Adrenal gland (tissue), 12 donors: ENCODE results near the gene GOLGA7B. TPM values are rescaled to one million over a fixed set of nuclear protein-coding genes. Genes with fewer than 3 reads are reported as not detected.
"Not testable (repeated sequence)": the region's sequence is repeated elsewhere in the genome, so short reads cannot be mapped to it uniquely, and the experiment has no call there.

ENCODE experiments used
- DNase-seq, 7 donors: peaks; one replicate each; pipeline ENCODE4 v3.0.0-alpha.2; 2019 to 2020
- H3K27ac ChIP-seq, 5 donors: fragments of 200-600 bp; sonication (generic) in 4 of 5; 1 replicate in 3 of 5; 2 replicates in 2 of 5; pipeline versions ENCODE4 v1.5.1 to v1.8.0; 2016 to 2020; ENCODE audit warnings: mild to moderate bottlenecking in 1 of 5
- H3K27me3 ChIP-seq: fragments of 200-600 bp; 2 replicates; pipeline ENCODE4 v1.8.0; 2021
- H3K36me3 ChIP-seq, 2 donors: fragments of 200-600 bp; replicated peaks in 1 of 2; 1 replicate in 1 of 2; 2 replicates in 1 of 2; pipeline versions ENCODE4 v1.5.1 to v1.8.0; 2018 to 2022
- H3K4me1 ChIP-seq, 2 donors: fragments of 200-600 bp; replicated peaks in 1 of 2; 1 replicate in 1 of 2; 2 replicates in 1 of 2; pipeline versions ENCODE4 v1.5.1 to v1.8.0; 2018 to 2021
- H3K4me3 ChIP-seq, 4 donors: fragments of 200-600 bp; sonication (generic) in 3 of 4; one replicate each; pipeline ENCODE4 v1.5.1; 2016 to 2018
- H3K9me3 ChIP-seq, 3 donors: fragments of 200-600 bp; sonication (generic) in 1 of 3; replicated peaks in 1 of 3; 1 replicate in 2 of 3; 2 replicates in 1 of 3; pipeline versions ENCODE4 v1.5.1 to v1.8.0; 2016 to 2021
- CTCF ChIP-seq, 6 experiments: fragments of 450-650 bp in 4 of 6; fragments of 200-600 bp in 2 of 6; sonication (generic) in 1 of 6; IDR thresholded peaks; 1 replicate in 5 of 6; 2 replicates in 1 of 6; pipeline versions ENCODE4 v1.5.1 to v1.8.0; 2016 to 2021; ENCODE audit warnings: antibody characterized with exemption in 6 of 6, mild to moderate bottlenecking in 2 of 6, moderate library complexity in 1 of 6
- POLR2A ChIP-seq, 2 donors: fragments of 450-650 bp; IDR thresholded peaks; one replicate each; pipeline ENCODE4 v1.6.1; 2017; ENCODE audit warnings: antibody characterized with exemption in 2 of 2, mild to moderate bottlenecking in 2 of 2, moderate library complexity in 1 of 2
- WGBS, 4 donors: extraction: QIAGEN DNeasy Blood & Tissue Kit in 2 of 4; methylation state at CpG; one replicate each; pipeline versions ENCODE4 v1.1.5 to v1.1.7; 2013 to 2017; 5-methylcytosine and 5-hydroxymethylcytosine counted together
- intact Hi-C, 2 donors: fragments of 100-400 bp; cut with DNase I; formaldehyde crosslinking; loops; one replicate each; pipeline versions ENCODE4 v1.14.1 to v1.15.0; 2022 to 2023
- polyA plus RNA-seq, 3 donors: library from polyadenylated mRNA; stranded (reverse); fragments of 200-250 nt in 2 of 3; fragments of 350-450 nt in 1 of 3; fragmentation: Illumina TruSeq in 1 of 3; extraction: RNeasy Lipid Tissue Mini Kit (QIAGEN cat#74804) in 1 of 3; gene quantifications; one replicate each; pipeline ENCODE4 v1.2.3, GENCODE V29; 2013 to 2014
- total RNA-seq, 9 donors: library from RNA; depleted of rRNA in 4 of 9; stranded (reverse); fragments of >200 nt in 4 of 9; fragments of 120-200 nt in 1 of 9; fragmentation: NEBNext Ultra II Directional in 1 of 9; extraction: Animal tissue kit (Norgen Biotek cat#: 25700) in 1 of 9; gene quantifications; one replicate each; pipeline versions ENCODE4 v1.1.0 to v1.2.4, GENCODE V29; 2013 to 2023
- donor health status: healthy with polysubstance abuse.
- donor health status: Bipolar disorder and iron deficiency.
- donor health status: DM: yes; HTN: yes; CAD: no.
- donor health status: DM: no; HTN: no; CAD: no.
- donor health status: DM: no; HTN: no; CAD: no.
- donor health status: DM: yes; HTN: yes; CAD: no.

GOLGA7B gene
- total and polyA plus RNA-seq, 12 donors, result 0.06 to 20.3 (median 1.1) TPM

- WGBS, 4 donors, result 29 to 48% (median 39%) methylated on average over 7 of the region's 7 CpGs
- TF ChIP-seq CTCF (IDR thresholded peaks at IDR 0.05), result no peak
- TF ChIP-seq POLR2A (IDR thresholded peaks at IDR 0.05), result no peak
- H3K9me3 ChIP-seq, result no peaks in the 10 kb centered on the region
- DNase-seq, result no peak
- H3K27me3 ChIP-seq, result peaks cover 3% of the 10 kb centered on the region
- H3K4me3 ChIP-seq, result no peak overlapping the region
- intact Hi-C loops, result no loop called here
- H3K36me3 ChIP-seq, result no peaks in the 10 kb centered on the region
- no peak overlapping the region for H3K27ac ChIP-seq
- peaks cover 0 to 11% of the 10 kb centered on the region in 2 donors for H3K4me1 ChIP-seq
Measured at GRCh38 chr10:97842656-97843280, 6.9 kb upstream of the GOLGA7B start.

- peaks cover 0 to 11% of the 10 kb centered on the region in 2 donors for H3K4me1 ChIP-seq
Measured at GRCh38 chr10:97843281-97843671, 6.4 kb upstream of the GOLGA7B start.

GRCh38 chr10:97843972-97844371, 5.7 kb upstream of the GOLGA7B start:
- H3K27ac ChIP-seq, H3K27me3 ChIP-seq, H3K36me3 ChIP-seq, H3K9me3 ChIP-seq, intact Hi-C loops, DNase-seq, H3K4me3 ChIP-seq: not testable (repeated sequence)
- WGBS, 4 donors, result 93 to 100% (median 97%) methylated on average over 1 of the region's 2 CpGs
- peaks cover 0 to 11% of the 10 kb centered on the region in 2 donors for H3K4me1 ChIP-seq

More at GRCh38 chr10:97843281-97843671, 6.4 kb upstream of the GOLGA7B start:
- no peak for DNase-seq
- no peak overlapping the region for H3K4me3 ChIP-seq
- no peaks in the 10 kb centered on the region for H3K36me3 ChIP-seq
- TF ChIP-seq CTCF (IDR thresholded peaks at IDR 0.05) (no peak), POLR2A (IDR thresholded peaks at IDR 0.05) (no peak)
- no peak overlapping the region for H3K27ac ChIP-seq
- no peaks in the 10 kb centered on the region for H3K27me3 ChIP-seq
- intact Hi-C loops, result no loop called here
- H3K9me3 ChIP-seq, result no peaks in the 10 kb centered on the region
- 23 to 34% (median 30%) methylated on average over 2 of the region's 2 CpGs for WGBS, 4 donors

- intact Hi-C loops, result no loop called here
- Histone ChIP-seq H3K27me3 (no peaks in the 10 kb centered on the region), H3K4me3 (no peak overlapping the region), H3K27ac (no peak overlapping the region), H3K4me1 (peaks cover 0 to 10% of the 10 kb centered on the region in 2 donors), H3K36me3 (no peaks in the 10 kb centered on the region), H3K9me3 (no peaks in the 10 kb centered on the region)
- WGBS, 4 donors, result 89 to 96% (median 94%) methylated on average over 3 of the region's 3 CpGs
- TF ChIP-seq POLR2A (IDR thresholded peaks at IDR 0.05), result no peak
- TF ChIP-seq CTCF (IDR thresholded peaks at IDR 0.05), result no peak
- no peak for DNase-seq
Measured at GRCh38 chr10:97844678-97845077, 5.0 kb upstream of the GOLGA7B start.

- Histone ChIP-seq H3K36me3 (no peaks in the 10 kb centered on the region), H3K4me1 (peaks cover 0 to 5% of the 10 kb centered on the region in 2 donors), H3K27me3 (peaks cover 3% of the 10 kb centered on the region), H3K27ac (no peak overlapping the region), H3K4me3 (peak overlapping the region in 2 of 4 donors; percentile 45 to 73), H3K9me3 (no peaks in the 10 kb centered on the region)
- no peak for DNase-seq
- no peak for TF ChIP-seq CTCF (IDR thresholded peaks at IDR 0.05)
- TF ChIP-seq POLR2A (IDR thresholded peaks at IDR 0.05), result no peak
- intact Hi-C loops, result no loop called here
- 12 to 14% (median 12%) methylated on average over 16 of the region's 16 CpGs for WGBS, 4 donors
Measured at GRCh38 chr10:97849103-97849686, 448 bp upstream of the GOLGA7B start.
